ENCODE data around the gene ALG13. TPM values are rescaled to one million over a fixed set of nuclear protein-coding genes. Genes with fewer than 3 reads are reported as not detected.

The ALG13 gene
- total RNA-seq, 1 donor from 2014 or later: 71.2 TPM

DNA sequence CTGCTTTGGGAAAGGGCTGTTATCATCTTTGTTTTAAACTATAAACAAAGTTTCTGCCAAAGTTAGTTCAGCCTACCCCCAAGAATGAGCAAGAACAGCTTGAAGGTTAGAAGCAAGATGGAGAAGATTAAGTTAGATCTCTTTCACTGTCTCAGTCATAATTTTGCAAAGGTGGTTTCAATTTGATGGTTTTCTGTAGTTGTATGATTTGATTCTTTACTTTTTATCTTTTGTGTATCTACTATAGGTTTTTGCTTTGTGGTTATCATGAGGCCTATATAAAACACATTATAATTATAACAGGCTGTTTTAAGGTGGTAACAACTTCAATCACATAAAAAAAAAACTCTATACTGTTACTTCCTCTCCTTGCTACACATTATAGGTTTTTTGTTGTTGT is 35.4 kb upstream of the ALG13 start:
- Histone ChIP-seq H3K9me3 (ENCODE audit: low read depth) (no peaks in the 10 kb centered on the region), H3K79me2 (ENCODE audit: low read depth) (no peaks in the 10 kb centered on the region), H3K27me3 (no peaks in the 10 kb centered on the region), H3K4me1 (no peaks in the 10 kb centered on the region), H4K20me1 (ENCODE audit: low read depth) (no peaks in the 10 kb centered on the region), H3K4me2 (no peak overlapping the region), H3F3A (ENCODE audit: low read depth) (no peaks in the 10 kb centered on the region), H2AFZ (replicated peaks) (no peak overlapping the region), H3K36me3 (no peaks in the 10 kb centered on the region), H3K27ac (no peak overlapping the region), H3K9ac (no peak overlapping the region), H3K4me3 (no peak overlapping the region)
- TF ChIP-seq EZH2phosphoT487 (IDR thresholded peaks at IDR 0.05): no peak
- TF ChIP-seq, protein P1, sequence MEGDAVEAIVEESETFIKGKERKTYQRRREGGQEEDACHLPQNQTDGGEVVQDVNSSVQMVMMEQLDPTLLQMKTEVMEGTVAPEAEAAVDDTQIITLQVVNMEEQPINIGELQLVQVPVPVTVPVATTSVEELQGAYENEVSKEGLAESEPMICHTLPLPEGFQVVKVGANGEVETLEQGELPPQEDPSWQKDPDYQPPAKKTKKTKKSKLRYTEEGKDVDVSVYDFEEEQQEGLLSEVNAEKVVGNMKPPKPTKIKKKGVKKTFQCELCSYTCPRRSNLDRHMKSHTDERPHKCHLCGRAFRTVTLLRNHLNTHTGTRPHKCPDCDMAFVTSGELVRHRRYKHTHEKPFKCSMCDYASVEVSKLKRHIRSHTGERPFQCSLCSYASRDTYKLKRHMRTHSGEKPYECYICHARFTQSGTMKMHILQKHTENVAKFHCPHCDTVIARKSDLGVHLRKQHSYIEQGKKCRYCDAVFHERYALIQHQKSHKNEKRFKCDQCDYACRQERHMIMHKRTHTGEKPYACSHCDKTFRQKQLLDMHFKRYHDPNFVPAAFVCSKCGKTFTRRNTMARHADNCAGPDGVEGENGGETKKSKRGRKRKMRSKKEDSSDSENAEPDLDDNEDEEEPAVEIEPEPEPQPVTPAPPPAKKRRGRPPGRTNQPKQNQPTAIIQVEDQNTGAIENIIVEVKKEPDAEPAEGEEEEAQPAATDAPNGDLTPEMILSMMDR (IDR thresholded peaks at IDR 0.05): no peak
- no peak for TF ChIP-seq EZH2 (IDR thresholded peaks at IDR 0.05)
- Mint-ChIP-seq H3K4me3 (no peak overlapping the region), H3K36me3 (no peaks in the 10 kb centered on the region), H3K27me3 (ENCODE audit: insufficient read depth, low read depth) (no peaks in the 10 kb centered on the region), H3K27ac (no peak overlapping the region), H3K4me1 (no peaks in the 10 kb centered on the region), H3K9me3 (no peaks in the 10 kb centered on the region)
- no peak for DNase-seq (ENCODE audit: low spot score)

DNA sequence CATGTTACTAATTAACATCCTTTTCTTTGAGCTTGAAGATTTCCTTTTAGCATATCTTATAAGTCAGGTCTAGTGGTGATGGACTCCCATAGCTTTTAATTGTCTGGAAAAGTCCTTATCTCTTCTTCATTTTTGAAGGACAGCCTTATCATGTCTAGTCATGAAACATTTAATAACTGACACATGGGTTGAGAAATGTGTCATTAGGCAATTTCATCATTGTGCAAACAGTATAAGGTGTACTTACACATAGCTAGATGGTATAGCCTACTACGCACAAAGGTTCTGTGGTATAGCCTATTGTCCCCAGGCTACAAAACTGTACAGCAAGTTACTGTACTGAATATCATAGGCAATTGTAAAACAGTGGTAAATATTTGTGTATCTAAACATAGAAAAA is 34.5 kb upstream of the ALG13 start:
- Histone ChIP-seq H3K27me3 (no peaks in the 10 kb centered on the region), H3K4me3 (no peak overlapping the region), H3F3A (ENCODE audit: low read depth) (no peaks in the 10 kb centered on the region), H3K9ac (no peak overlapping the region), H3K4me2 (no peak overlapping the region), H3K27ac (no peak overlapping the region), H4K20me1 (ENCODE audit: low read depth) (no peaks in the 10 kb centered on the region), H3K9me3 (ENCODE audit: low read depth) (no peaks in the 10 kb centered on the region), H3K36me3 (no peaks in the 10 kb centered on the region), H3K79me2 (ENCODE audit: low read depth) (no peaks in the 10 kb centered on the region), H3K4me1 (no peaks in the 10 kb centered on the region), H2AFZ (replicated peaks) (no peak overlapping the region)
- H3K27me3 Mint-ChIP-seq (ENCODE audit: insufficient read depth, low read depth): no peaks in the 10 kb centered on the region
- H3K9me3 Mint-ChIP-seq: no peaks in the 10 kb centered on the region
- no peak overlapping the region for H3K27ac Mint-ChIP-seq
- H3K36me3 Mint-ChIP-seq: no peaks in the 10 kb centered on the region
- no peak overlapping the region for H3K4me3 Mint-ChIP-seq
- TF ChIP-seq EZH2phosphoT487 (IDR thresholded peaks at IDR 0.05): no peak
- TF ChIP-seq, protein P1 (IDR thresholded peaks at IDR 0.05): no peak
- TF ChIP-seq EZH2 (IDR thresholded peaks at IDR 0.05): no peak
- DNase-seq (ENCODE audit: low spot score): no peak
- H3K4me1 Mint-ChIP-seq: no peaks in the 10 kb centered on the region

- H3K36me3 Mint-ChIP-seq: no peaks in the 10 kb centered on the region
- H3K4me1 ChIP-seq: no peaks in the 10 kb centered on the region
- H2AFZ ChIP-seq (replicated peaks): no peak overlapping the region
- no peaks in the 10 kb centered on the region for H3K79me2 ChIP-seq (ENCODE audit: low read depth)
- no peak overlapping the region for H3K27ac ChIP-seq
- no peak overlapping the region for H3K9ac ChIP-seq
- no peaks in the 10 kb centered on the region for H3K4me1 Mint-ChIP-seq
- H3K9me3 Mint-ChIP-seq: no peaks in the 10 kb centered on the region
- no peaks in the 10 kb centered on the region for H3F3A ChIP-seq (ENCODE audit: low read depth)
- no peak for DNase-seq (ENCODE audit: low spot score)
- TF ChIP-seq EZH2phosphoT487 (IDR thresholded peaks at IDR 0.05) (no peak), EZH2 (IDR thresholded peaks at IDR 0.05) (no peak)
- TF ChIP-seq, protein P1 (IDR thresholded peaks at IDR 0.05): no peak
- H3K36me3 ChIP-seq: no peaks in the 10 kb centered on the region
- H3K4me2 ChIP-seq: no peak overlapping the region
- no peak overlapping the region for H3K4me3 Mint-ChIP-seq
- no peaks in the 10 kb centered on the region for H3K27me3 ChIP-seq
- H3K4me3 ChIP-seq: no peak overlapping the region
- no peaks in the 10 kb centered on the region for H3K27me3 Mint-ChIP-seq (ENCODE audit: insufficient read depth, low read depth)
- no peaks in the 10 kb centered on the region for H3K9me3 ChIP-seq (ENCODE audit: low read depth)
- H4K20me1 ChIP-seq (ENCODE audit: low read depth): no peaks in the 10 kb centered on the region
- no peak overlapping the region for H3K27ac Mint-ChIP-seq
These were observed 32.2 kb upstream of the ALG13 start for GRCh38 chrX:111648802-111649201.
